GM19043 (cell line): Measurements from ENCODE around the gene DIPK1A.

Experiments
- ATAC-seq: cut with Tn5 transposase; IDR thresholded peaks from one replicate; pipeline ENCODE4 v1.9.1; 2021; ENCODE audit warnings: low read depth; ENCODE audit not compliant: unreplicated experiment

Gene DIPK1A

GRCh38 chr1:92956254-92957029, 4.8 kb downstream of the DIPK1A start:
- no peak for ATAC-seq

DNA sequence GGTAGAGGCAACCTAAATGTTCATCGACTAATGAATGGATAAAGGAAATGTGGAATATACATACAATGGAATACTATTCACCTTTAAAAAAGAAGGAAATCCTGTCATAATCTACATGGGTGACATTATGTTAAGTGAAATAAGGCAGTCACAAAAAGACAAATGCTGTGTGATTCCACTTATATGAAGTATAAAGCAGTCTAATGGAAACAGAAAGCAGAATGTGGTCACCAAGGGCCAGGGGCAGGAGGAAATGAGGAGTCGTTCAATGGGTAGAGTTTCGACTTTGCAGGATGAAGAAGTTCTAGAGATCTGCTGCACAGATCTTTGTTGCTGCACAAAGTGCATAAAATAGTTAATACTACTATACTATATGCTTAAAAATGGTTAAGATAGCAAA, 7.8 kb downstream of the DIPK1A start:
- peak; percentile 70 for ATAC-seq

DNA sequence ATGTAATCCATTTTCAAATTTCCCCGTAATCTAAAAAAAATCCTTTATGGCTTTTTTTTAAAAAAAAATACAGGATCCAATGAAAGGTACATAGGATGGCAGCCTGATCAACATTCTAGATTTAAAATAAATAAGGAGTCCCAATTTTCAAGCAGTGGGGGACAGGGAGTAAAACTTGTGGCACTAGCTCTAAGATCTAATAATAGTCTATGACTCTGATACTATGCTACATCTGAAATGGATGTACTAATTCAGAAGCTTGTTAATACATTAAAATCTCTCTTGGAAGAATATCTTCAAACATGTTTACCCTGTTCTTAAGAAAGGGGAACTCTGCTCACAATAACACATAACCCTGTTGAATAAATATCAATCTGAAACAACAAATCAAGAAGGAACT, 8.5 kb downstream of the DIPK1A start:
- ATAC-seq, result no peak

- peak; percentile 65 for ATAC-seq
Measured at GRCh38 chr1:92951141-92951582, 10.1 kb downstream of the DIPK1A start.

DNA sequence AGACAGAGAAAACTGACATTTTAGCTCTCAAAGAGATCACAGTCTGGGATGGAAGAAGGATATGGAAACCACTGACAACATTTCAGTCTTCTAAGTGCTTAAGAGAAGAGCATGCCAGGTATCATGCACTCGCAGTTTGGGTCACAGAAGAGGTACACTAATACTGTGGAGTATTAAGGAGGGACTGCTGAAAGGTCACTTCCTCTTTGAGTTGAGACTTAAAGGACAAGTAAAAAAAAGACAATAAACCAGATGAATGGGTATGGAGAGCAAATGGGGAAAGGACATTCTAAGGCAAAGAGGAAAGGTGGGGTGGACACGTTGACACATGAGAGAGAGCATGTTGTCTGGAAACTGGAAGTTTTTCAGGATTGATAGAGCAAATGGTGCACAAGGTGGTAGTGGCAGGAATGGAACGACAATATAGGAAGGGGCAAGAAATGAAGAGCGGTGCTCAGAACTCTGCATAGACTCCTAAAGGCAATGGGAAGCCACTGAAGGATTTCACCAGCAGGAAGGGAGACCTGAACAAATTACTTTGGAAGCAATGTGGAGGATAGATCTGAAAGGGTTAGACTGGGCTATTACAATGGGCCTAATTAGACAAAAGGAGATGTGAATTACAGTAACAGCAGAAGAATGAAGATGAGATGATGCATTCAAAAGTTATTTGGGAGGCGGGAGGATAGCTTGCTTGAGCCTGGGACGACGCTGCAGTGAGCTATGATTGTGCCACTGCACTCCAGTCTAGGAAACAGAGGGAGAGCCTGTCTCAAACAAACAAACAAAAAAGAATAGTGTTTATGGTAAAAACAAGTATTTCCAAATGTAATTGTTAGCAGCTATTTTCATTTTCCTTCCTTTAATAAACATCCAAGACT, 11.1 kb downstream of the DIPK1A start:
- ATAC-seq, result no peak

DNA sequence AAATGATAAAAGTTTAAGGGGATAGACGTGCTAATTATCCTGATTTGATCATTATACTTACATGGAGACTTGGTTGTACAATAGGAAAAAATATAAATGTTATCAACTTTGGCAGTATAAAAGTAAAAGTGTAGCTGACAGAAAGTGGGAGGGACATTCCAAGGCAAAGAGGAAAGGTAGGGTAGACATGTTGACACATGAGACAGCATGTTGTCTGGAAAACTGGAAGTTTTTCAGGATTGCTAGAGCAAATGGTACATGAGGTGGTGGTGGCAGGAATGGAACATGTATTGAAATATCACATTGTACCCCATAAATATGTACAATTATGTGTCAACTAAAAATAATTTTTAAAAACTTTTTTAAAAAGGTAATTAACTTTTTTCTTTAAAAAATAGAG, 13.2 kb downstream of the DIPK1A start:
- no peak for ATAC-seq

GRCh38 chr1:92945748-92946270, 15.5 kb downstream of the DIPK1A start:
- ATAC-seq, result no peak

- ATAC-seq, result no peak
Measured at GRCh38 chr1:92944901-92945747, 16.1 kb downstream of the DIPK1A start.

DNA sequence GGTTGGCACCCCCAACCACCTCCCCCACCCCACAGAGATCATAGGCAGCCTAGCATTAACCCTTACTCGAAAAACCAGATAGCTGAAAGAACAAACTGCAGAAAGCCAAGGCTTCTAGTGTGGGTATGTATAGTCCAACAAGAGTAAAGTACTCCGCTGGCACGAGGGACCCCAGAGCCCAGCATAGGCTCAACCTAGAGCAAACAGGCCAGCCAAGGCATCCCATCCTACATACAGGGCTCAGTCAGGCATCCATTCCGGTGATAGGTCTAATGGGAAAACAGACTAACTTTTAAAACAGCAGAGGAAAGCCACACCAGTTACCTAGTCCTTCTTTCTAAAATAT, 17.8 kb downstream of the DIPK1A start:
- ATAC-seq, result no peak

DNA sequence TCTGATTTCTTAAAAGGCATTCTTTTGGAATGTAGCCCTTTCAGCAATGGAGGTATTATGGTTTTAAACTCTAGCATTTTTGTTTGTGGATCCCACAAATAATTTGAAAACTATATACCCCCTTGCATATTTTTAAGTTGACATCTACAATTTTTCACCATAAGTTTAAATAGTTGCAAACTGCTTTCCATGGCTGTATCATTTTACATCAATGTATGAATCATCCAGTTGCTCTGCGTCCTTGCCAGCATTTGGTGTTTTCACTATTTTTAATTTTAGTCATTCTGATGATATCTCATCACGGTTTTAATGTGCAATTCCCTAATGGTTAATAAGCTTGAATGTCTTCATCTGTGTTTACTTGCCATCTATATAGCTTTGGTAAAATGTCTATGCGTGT, 20.7 kb downstream of the DIPK1A start:
- no peak for ATAC-seq

- no peak for ATAC-seq
Measured at GRCh38 chr1:92937731-92938130, 23.5 kb downstream of the DIPK1A start.

GRCh38 chr1:92936865-92937264, 24.4 kb downstream of the DIPK1A start:
- ATAC-seq, result no peak

DNA sequence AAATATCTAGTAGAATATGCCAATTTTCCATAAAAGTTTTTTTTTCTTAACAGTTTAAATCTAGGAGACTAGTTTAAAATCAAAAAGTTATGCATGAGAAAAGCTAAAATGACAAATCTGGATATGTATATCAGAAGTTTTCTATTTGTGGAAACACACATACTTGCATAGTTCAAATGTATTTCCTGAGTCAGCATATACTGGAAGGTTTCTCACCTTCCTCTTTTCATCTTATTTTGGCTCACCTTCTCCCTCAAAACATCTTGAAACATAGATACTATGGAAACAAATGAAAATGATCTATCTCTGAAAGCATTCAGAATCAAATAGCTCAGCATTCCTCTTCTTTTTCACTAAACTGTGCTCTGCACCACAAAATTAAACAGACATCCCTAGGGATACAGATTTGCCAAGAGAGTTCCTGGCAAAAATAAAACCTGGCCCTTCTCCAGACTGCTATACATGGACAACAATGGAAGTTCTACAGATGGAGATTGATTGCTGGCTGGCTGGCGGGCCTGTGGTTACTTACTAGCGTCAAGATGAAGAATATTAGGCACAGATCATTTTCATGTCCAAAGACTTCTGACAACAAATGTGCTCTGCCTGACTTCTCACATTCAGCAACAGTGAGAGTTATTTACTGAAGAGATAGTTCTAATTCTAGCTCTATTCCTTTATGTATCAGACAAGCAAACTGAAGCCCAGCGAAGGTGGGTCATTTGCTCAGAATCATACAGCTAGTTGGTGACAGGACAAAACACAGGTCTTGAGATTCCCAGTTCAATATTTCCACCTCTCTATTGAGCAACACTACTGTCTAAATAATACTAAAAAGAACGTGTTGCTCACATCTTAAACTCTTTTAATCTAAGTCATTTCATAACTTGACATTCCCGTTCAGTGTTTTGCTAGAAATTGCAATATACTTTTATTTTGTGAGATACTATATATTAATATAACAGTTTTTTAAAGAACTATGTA, 26.6 kb downstream of the DIPK1A start:
- ATAC-seq, result no peak

GRCh38 chr1:92933459-92933858, 27.8 kb downstream of the DIPK1A start:
- ATAC-seq, result no peak

DNA sequence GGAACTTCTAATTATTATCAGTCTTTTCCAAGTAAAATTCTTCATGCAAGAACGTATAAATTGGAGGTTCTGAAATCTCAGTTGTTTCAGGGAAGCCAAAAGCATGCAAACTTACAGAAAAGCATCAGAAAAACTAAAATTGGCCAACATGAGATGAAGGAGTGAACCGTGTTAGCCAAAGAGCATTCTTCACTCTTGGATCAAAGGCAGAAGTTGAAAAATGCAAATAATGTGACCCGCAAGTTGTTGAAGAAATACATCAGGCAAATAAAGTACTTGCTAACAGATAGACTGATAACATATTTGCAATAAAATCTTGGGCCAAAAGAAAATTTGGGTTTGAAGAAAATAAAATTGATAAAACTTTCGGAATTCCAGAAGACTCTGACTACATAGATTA, 29.6 kb downstream of the DIPK1A start:
- ATAC-seq, result no peak

DNA sequence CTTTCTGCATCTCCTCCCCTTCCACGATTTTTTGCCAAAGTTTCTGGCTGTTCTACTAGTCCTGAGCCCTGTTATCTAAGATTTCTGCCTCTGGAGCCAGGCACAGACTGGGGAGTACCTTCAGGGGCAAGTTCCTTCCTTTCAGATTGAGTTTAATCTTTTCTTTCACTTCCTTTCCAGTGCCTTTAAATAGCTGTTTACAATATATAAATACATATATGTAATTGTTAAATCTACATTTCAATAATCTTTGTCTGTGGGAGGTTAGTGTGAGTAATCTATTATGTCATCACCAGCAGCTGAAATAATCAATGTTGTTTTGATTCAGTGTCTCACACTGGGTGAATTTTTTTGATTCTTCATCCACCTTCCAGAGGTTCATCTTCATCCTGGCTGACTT, 31.8 kb downstream of the DIPK1A start:
- ATAC-seq, result no peak

DNA sequence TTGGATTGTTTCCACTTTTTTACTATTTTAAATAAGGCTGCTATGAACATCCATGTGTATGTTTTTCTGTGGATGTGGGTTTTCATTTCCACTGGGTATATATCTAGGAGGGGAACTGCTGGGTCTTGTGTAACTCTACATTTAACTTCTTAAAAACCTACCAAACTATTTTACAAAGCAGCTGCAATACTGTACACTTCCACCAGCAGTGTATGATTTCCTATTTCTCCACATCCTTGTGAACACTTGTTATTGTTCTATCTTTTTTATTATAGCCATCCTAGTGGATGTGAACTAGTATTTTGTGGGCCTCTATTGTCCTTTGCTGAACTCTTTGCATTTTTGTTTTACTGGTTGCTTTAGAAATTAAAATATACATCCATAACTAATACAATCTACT, 33.4 kb downstream of the DIPK1A start:
- no peak for ATAC-seq

- no peak for ATAC-seq
Measured at GRCh38 chr1:92926873-92927272, 34.4 kb downstream of the DIPK1A start.

DNA sequence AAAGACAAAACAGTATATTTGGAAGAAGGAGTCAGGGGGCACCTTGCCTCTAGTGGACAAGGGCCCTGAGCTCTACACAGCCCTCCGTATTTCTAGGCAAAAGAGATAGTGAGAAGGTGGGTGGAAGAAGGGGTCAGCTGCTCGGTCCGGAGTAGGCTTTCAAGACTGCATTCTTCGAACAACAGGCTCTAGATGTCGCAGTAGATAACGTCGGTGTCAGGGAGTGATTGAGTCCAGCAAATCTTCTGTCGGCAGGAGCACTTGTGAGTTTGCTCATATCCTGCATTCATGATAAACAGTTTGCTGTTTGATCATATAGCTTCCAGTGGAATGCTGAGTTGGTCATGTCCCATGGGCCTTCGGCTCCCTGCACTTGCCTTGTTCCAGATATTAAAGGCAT, 36.8 kb downstream of the DIPK1A start:
- ATAC-seq, result no peak

GRCh38 chr1:92923664-92924063, 37.6 kb downstream of the DIPK1A start:
- ATAC-seq, result no peak
